ES-I3 (cell line): ENCODE data around the gene KRTAP5-5.
"Not testable (repeated sequence)": the region's sequence is repeated elsewhere in the genome, so short reads cannot be mapped to it uniquely, and the experiment has no call there.

Experiments
- H3K36me3 ChIP-seq: 2 replicates; pipeline ENCODE4 v1.6.1; 2013; ENCODE audit warnings: mild to moderate bottlenecking, low read length, control low read depth, moderate library complexity; ENCODE audit not compliant: insufficient read depth
- H3K4me1 ChIP-seq: 2 replicates; pipeline ENCODE4 v1.6.1; 2013; ENCODE audit warnings: mild to moderate bottlenecking, control low read depth, low read length; ENCODE audit not compliant: insufficient read depth
- H3K9ac ChIP-seq: 2 replicates; pipeline ENCODE4 v1.6.1; 2013; ENCODE audit warnings: low read depth, mild to moderate bottlenecking, low read length, moderate library complexity
- H3K9me3 ChIP-seq: 2 replicates; pipeline ENCODE4 v1.6.1; 2013; ENCODE audit warnings: mild to moderate bottlenecking, low read length, moderate library complexity; ENCODE audit not compliant: control insufficient read depth, insufficient read depth

Gene KRTAP5-5

DNA sequence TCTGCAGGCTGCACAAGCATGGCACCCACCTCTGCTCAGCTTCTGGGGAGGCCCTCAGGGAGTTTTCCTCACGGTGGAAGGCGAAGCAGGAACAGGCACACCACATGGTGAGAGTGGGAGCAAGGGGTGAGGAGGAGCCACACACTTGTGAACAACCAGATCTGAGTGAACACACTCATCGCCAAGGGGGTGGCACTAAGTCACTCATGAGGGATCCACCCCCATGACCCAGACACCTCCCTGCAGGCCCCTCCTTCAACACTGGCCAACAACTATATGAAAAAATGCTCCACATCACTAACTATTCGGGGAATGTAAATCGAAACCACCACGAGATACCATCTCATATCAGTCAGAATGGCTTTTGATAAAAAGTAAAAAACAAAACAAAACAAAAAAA lies 30.8 kb upstream of the KRTAP5-5 start:
- peaks cover 12% of the 10 kb centered on the region; the same call in 1 of the 2 replicates for H3K4me1 ChIP-seq
- H3K9ac ChIP-seq, result no peak overlapping the region
- no peaks in the 10 kb centered on the region for H3K36me3 ChIP-seq
- H3K9me3 ChIP-seq, result no peaks in the 10 kb centered on the region; the same call in 1 of the 2 replicates

DNA sequence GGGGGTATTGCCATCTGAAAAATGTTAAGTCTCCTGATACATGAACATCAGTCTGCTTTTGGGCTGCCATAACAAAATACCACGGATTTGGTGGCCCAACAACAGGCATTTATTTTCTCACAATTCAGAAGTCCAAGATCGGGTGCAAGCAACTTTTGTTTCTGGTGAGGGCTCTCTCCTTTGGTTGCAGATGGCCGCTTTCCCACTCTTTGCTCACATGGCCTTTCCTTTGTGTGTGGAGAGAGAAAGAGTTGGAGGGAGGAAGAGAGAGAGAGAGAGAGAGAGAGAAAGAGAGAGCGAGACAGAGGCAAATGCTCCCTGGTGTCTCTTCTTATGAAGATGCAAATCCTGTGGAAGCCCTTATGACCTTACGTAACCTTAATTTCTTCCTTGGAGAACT lies 28.9 kb upstream of the KRTAP5-5 start:
- Histone ChIP-seq H3K36me3 (no peaks in the 10 kb centered on the region), H3K9ac (no peak overlapping the region), H3K4me1 (peaks cover 12% of the 10 kb centered on the region; the same call in 1 of the 2 replicates), H3K9me3 (no peaks in the 10 kb centered on the region; the same call in 1 of the 2 replicates)

DNA sequence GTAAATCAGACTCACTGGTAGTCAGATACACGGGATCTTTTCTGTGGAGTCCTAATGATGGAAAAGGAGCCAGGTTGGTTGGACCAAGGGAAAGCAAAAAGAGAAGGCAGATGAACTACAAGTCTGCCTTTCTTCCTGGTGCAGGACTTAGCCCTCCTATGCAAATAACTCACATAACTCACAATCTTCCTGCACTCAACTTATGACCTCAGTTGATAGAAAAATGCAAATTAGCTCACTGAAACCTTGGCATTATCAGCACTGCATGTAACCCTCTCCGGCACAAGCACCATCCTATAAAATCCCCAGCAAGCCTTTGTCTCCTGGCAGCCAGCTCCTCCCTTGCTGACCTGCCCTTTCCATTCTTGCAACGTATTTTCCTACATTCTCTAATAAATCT lies 27.9 kb upstream of the KRTAP5-5 start:
- H3K9me3 ChIP-seq, H3K36me3 ChIP-seq, H3K9ac ChIP-seq, H3K4me1 ChIP-seq: not testable (repeated sequence)

DNA sequence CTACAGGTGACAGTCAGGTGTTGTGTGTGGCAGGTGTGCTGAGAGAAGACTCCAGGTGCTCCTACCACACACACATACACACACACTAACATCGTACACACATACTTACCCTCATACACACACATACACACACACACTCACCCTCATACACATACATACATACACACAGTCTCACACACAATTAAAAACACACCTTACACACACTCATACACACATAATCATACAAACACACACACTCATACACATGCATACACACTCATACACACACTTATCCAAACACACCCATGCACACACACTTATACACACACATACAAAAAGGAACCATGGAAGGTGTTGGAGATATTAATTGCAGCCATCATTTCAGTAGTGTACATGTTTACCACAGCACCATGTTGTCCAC lies 25.9 kb upstream of the KRTAP5-5 start:
- H3K9ac ChIP-seq, result no peak overlapping the region
- 0 out of 2 replicates have a peak, but pooled peaks cover 4% of the 10 kb centered on the region for H3K4me1 ChIP-seq
- no peaks in the 10 kb centered on the region for H3K36me3 ChIP-seq
- H3K9me3 ChIP-seq, result no peaks in the 10 kb centered on the region; the same call in 1 of the 2 replicates

DNA sequence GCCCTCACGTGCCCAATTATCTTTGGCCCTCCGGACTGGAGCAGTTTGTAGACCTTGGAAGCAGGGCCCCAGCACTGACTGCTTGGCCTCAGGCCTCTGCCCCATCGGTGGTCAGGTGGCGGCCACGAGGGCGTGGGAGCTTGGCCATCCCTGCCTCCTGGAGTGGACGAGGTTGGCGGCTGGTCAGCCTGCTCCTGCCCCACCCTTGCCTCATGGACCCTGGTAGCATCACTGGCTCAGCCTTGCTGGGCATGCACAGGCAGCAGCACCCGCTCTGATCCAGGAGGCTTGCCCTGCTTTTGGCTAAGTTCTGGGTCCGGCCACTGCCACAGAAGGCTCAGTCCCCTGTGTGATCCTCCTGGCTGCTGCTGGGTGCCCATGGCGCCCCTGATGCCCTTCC lies 25.4 kb upstream of the KRTAP5-5 start:
- Histone ChIP-seq H3K9ac (no peak overlapping the region), H3K36me3 (no peaks in the 10 kb centered on the region), H3K9me3 (no peaks in the 10 kb centered on the region; the same call in 1 of the 2 replicates), H3K4me1 (0 out of 2 replicates have a peak, but pooled peaks cover 4% of the 10 kb centered on the region)

DNA sequence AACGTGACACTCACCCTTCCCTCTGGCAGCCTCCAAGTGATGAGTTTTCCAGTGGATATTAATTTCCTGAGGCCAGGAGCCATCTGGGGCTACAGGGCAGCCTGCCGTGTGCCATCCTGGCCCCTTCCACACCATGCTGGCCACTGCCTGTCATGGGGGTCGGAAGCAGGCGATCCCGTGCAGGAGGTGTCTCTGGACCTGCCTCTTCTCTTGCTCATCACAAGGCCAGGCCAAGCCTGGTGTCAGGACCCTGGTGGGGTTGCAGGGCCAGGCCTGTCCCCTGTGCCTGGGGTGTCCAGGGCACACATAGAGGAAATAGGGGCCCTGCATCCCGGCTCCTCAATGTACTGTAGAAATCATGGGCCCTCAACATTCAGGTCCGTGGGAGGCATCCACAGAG lies 24.9 kb upstream of the KRTAP5-5 start:
- H3K9ac ChIP-seq, result no peak overlapping the region
- H3K9me3 ChIP-seq, result no peaks in the 10 kb centered on the region; the same call in 1 of the 2 replicates
- no peaks in the 10 kb centered on the region for H3K36me3 ChIP-seq
- 0 out of 2 replicates have a peak, but pooled peaks cover 4% of the 10 kb centered on the region for H3K4me1 ChIP-seq

DNA sequence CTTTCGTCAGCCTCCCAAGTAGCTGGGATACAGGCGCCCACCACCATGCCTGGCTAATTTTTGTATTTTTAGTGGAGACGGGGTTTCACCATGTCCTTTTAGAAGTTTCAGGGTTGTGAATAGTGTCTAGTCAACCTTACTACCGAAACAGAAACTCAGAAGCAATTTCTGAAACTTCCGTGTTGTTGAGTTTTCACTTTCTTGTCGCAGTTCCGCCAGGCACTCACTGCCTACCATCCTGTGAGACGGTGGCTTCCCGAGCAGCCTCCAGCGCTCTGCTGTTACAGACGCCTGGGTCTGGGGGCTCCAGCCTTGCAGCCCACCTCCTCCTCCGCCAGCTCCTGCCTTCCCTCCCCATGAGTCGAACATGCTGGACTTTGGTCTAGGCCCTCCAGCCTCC lies 23.7 kb upstream of the KRTAP5-5 start:
- H3K9ac ChIP-seq, H3K9me3 ChIP-seq, H3K4me1 ChIP-seq, H3K36me3 ChIP-seq: not testable (repeated sequence)

DNA sequence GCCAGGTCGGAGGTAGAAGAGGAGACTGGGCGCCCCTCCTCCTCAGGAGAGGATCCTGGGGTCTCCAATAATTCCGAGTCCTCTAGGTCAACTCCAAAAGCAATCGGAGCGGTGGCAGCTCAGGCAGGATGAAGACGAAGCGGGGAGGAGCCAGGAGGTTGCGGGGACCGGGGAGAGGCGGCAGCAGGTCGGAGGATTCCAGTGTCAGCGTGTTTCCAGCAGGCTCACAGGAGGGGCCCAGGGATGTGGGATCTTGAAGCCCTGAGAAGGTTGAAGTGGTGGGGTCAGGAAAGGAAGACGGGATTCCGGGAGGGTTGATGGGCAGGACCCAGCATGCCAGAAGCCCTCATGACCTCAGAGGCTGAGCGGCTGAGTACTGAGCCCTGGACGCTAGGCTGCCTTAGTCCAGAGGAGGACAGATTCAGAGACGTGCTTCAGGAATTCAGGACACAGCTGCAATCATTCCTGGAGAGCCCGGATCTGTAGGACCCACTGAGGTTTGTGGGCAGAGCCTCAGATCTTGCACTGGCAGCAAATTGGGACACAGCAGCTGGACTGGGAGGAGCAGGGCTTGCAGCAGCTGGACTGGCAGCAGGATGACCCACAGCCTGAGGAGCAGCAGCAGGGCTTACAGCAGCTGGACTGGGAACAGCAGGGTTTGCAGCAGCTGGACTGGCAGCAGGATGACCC lies 22.3 kb upstream of the KRTAP5-5 start:
- peak overlapping the region; percentile 16; the same call in 1 of the 2 replicates for H3K9ac ChIP-seq
- H3K9me3 ChIP-seq, H3K4me1 ChIP-seq, H3K36me3 ChIP-seq: not testable (repeated sequence)

DNA sequence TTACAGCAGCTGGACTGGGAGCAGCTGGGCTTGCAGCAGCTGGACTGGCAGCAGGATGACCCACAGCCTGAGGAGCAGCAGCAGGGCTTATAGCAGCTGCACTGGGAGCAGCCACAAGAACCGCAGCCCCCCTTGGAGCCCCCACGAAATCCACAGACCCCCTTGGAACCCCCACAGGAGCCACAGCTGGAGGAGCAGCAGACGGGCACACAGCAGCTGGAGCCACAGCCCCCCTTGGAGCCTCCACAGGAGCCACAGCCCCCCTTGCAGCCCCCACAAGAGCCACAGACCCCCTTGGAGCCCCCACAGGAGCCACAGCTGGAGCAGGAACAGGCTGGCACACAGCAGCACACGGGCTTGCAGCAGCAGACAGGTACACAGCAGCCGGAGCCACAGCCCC lies 21.7 kb upstream of the KRTAP5-5 start:
- not testable (repeated sequence) for H3K9me3 ChIP-seq

DNA sequence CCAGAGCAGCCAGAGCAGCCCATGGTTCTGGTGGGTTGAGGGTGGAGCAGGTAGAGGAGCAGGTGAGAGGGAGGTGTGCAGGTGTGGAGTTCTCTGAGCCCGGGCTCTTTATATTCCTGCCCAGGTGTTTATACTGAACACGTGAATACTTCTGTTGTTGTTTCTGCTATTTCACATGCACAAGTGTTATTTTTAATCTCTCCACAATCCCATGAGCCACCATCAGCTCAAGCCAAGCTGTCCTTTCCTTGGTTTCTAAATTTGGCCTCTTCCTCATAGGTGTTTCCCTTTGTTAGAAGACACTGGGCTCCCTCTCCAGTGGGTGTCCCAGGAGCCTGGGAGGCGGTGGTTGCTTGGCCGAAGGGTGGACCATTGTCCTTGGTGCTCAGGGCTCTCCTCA lies 21.2 kb upstream of the KRTAP5-5 start, which contains the start of gene KRTAP5-3:
KRTAP5-3 (minus strand) TSS at position 101 of the 400 bp plus-strand sequence; CDS start at position 23, 78 bp downstream.
- H3K36me3 ChIP-seq, result no peaks in the 10 kb centered on the region
- H3K9me3 ChIP-seq, result no peaks in the 10 kb centered on the region
- 0 out of 2 replicates have a peak, but pooled peaks cover 4% of the 10 kb centered on the region for H3K4me1 ChIP-seq
- H3K9ac ChIP-seq, result peak within 1 kb of the TSS; percentile 16; the same call in 1 of the 2 replicates

More for the DNA sequence above, 21.7 kb upstream of the KRTAP5-5 start:
- H3K36me3 ChIP-seq, H3K4me1 ChIP-seq, H3K9ac ChIP-seq: not testable (repeated sequence)

DNA sequence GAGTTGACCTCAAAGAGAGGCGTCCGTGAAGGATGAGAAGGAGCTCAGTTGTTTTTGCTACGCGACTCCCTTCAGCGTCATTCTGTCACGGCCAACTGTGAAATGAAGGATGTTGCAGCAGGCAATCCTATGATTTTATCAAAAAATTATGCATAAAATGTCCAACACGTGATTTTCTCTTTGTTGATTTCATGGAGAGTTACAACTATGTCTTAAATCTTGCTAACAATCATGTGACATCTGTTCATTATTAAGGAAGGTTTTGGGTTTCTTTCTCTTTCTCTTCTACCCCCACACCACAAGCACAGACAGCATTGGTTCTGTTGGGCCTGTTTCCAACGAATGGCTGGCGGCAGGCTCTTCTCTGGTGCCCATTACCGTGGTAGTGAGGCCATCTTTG lies 11.3 kb upstream of the KRTAP5-5 start:
- H3K4me1 ChIP-seq, result no peaks in the 10 kb centered on the region
- no peak overlapping the region for H3K9ac ChIP-seq
- H3K36me3 ChIP-seq, result no peaks in the 10 kb centered on the region
- no peaks in the 10 kb centered on the region for H3K9me3 ChIP-seq

DNA sequence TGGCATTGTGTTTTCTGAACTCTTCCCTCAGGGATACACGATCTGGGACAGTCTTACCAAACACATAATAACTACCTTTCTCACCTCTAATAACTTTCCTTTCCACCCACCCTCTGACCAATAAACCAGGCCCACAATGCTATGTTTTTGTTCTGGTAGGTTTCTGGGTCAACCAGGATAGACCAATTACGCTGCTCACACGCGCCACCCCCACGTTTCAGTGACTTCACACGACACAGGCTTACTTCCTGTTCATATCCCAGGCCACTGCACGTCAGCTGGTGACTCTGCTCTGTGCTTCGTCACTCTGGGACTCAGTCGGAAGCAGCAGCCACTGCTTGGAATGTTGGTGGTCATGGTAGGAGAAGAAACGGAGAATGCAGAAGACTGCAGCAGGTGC lies 10.1 kb upstream of the KRTAP5-5 start:
- Histone ChIP-seq H3K9ac (no peak overlapping the region), H3K4me1 (no peaks in the 10 kb centered on the region), H3K36me3 (no peaks in the 10 kb centered on the region), H3K9me3 (no peaks in the 10 kb centered on the region)

DNA sequence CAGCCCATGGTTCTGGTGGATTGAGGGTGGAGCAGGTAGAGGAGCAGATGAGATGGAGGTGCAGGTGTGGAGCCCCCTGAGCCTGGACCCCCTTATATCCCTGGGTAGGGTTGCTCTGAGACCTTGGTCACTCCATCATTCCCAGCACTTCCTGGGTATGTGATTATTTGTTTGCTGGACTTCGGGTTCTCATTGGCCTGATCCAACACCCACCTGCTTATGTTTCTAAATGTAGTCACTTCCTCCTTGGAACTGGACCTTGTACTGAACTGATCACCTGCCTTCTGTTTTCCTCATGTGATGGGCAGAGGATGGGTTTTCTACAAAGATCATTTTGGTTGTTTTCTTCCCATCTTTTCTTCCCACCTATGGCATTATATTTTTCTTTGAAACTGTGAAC lies 7.5 kb upstream of the KRTAP5-5 start, which contains the start of gene KRTAP5-4:
KRTAP5-4 (minus strand) TSS at position 53 of the 400 bp plus-strand sequence; CDS start at position 8, 45 bp downstream.
- no peaks in the 10 kb centered on the region for H3K36me3 ChIP-seq
- no peaks in the 10 kb centered on the region for H3K4me1 ChIP-seq
- H3K9me3 ChIP-seq, result no peaks in the 10 kb centered on the region
- H3K9ac ChIP-seq, result no peak within 1 kb of the TSS

DNA sequence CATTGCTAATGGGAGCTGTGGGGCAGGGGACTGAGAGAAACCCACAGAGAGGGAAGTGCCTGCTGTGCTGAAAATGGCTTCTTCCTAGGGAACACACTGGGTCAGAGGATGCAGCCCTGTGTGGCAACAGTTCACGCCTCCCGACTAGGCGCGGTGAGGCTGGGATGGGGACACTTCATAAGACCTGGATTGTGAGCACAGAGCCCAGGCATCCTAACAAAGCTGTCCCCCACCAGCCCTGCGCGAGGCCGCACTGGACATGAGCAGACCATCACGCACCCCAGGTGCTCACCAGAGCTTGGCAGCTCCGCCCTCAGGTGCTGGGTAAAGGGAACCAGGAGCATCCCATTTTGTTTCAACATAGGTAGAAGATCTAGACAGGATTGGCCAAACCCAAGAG lies 5.9 kb upstream of the KRTAP5-5 start:
- no peaks in the 10 kb centered on the region for H3K36me3 ChIP-seq
- no peaks in the 10 kb centered on the region for H3K4me1 ChIP-seq
- H3K9ac ChIP-seq, result no peak overlapping the region

DNA sequence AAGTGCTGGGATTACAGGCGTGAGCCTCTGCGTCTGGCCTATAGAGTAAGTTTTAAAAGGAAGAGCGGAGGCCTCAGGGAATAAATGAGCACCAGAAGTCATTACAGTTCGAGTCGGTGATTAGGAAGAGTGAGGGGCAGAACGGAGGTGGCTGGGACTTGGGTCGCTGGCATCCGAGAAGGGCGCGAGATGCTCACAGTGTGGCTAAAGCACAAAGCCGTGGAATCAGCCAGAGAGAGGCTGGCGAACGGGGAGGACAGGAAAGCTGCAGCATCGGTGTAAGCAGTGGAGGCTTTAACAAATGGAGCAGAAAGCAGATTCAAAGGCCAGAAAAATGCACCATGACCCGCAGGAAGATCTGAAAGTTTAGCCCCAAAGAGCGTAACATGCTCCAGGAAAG lies 5.0 kb upstream of the KRTAP5-5 start:
- Histone ChIP-seq H3K36me3 (no peaks in the 10 kb centered on the region), H3K9ac (no peak overlapping the region), H3K9me3 (no peaks in the 10 kb centered on the region), H3K4me1 (peaks cover 3% of the 10 kb centered on the region; the same call in 1 of the 2 replicates)

More for the DNA sequence above, 5.9 kb upstream of the KRTAP5-5 start:
- H3K9me3 ChIP-seq, result no peaks in the 10 kb centered on the region
